HG03342 (cell line): ENCODE measurements around the gene MZT2B.
A peak's percentile ranks its signal among the peaks of the same experiment; 100 is the strongest.
"Not testable (repeated sequence)": the region's sequence is repeated elsewhere in the genome, so short reads cannot be mapped to it uniquely, and the experiment has no call there.

Source experiments
- ATAC-seq: cut with Tn5 transposase; IDR thresholded peaks from one replicate; pipeline ENCODE4 v1.9.1; 2021; ENCODE audit warnings: mild to moderate bottlenecking, moderate library complexity; ENCODE audit not compliant: unreplicated experiment

The MZT2B gene

DNA sequence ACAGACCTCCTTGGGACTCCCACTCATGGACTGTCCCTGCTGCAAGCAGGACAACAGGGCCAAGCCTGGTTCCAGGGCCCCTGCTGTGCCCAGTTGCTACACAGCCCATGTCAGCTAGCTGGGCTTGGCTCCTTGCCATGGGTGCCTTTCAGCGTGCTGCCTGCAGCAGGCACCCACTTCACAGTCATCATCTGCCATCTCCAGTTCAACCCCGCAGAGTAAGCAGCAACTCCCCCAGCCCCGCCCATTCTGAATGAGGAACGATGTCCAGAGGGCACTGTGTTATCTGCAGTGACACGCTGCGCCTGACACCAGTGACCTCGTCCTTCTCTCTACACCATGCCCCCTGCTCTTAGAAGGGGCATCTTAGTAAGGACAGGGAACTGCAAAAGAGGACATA, 20.5 kb downstream of the MZT2B start:
- ATAC-seq, result not testable (repeated sequence)

DNA sequence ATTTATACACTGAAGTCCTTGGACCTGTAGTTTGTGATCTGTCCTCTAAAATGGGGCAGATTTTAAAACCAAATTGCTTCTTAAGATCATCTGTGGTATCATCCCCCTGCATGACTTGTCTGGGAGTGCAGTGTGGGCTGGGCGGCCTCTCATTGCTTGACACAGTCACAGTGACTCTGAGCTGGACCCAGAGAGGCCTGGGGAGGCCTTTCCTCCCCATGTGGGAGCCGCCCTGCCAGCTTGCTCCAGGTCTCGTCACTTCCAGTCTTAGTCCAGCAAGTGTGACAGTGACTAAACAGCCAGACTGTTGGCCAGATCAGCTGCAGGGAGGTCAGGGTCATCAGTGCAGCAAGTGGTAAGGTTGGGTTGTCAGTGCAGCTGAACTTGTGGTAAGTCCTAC, 21.1 kb downstream of the MZT2B start:
- ATAC-seq, result not testable (repeated sequence)

DNA sequence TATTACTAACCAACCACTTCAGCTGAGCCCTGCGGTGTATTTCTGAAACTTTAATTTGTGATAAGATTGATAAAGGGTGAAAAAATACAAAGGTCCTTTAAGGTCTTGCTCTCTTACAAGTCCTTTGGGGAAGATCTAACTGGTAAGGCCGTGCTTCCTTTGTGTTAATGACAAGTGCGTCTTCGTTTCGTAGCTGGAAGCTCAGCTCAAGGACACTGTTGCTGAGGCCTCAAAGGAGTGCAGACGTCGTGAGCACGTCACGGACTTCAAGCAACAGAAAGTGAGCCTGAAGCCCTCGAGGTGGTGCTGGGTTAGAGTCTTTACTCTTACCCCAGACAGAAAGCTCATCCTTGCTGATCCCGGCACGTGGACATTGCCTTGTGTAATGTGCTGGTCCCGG, 25.0 kb downstream of the MZT2B start:
- not testable (repeated sequence) for ATAC-seq

DNA sequence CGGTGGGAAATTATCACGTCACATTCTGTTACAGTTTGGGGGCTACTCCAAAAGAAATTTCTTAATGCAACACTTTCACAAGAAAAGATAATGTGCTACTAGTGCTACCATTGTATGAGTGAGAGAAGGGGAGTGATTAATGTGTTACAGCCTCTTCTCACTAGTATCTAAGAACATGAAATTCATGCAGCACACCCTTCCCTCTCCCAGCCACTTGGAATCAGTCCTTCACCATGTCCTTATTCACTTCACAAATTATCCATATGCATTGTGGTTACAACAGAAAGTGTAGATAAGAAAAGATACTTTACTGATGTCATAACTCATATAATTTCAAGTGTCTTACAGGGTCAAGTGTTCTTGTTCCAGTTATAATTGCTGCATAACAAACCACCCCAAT, 37.1 kb downstream of the MZT2B start:
- ATAC-seq, result not testable (repeated sequence)

DNA sequence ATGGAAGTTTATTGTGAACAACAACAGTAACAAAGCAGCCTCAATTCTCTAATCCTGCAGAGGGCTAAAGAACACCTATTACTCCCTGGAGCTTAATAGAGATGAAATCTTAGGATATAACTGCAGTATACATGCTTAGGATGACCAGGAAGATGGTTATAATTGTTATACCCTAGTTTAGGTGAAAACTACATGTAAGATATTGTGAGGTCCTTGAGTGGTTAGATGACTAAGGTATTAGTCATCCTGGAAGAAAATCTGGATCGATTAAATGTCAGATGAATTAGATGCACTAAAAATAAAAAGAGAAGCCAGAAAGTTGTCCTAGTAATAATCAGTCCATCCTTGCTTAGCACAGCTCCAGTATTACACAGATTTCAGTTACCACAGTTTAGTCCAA, 38.4 kb downstream of the MZT2B start:
- not testable (repeated sequence) for ATAC-seq

DNA sequence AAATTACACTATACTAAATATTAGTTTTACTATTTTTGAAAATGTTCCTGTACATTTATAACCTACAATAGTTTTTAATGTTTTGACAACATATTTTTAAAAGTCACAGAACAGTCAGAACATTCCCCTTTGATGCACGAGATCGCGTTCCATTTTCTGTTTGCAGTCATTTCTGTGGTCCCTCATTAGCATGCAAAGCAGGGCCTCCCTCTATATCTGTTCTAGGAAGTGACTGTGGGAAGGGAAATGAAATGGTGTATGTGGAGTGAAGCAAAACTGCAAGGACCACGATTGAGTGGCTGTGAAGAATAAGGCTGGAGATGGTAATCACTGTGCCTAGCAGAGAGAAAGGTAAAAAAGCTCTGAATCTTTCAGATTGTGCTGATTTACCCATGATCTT, 40.5 kb downstream of the MZT2B start:
- ATAC-seq, result peak; percentile 81

DNA sequence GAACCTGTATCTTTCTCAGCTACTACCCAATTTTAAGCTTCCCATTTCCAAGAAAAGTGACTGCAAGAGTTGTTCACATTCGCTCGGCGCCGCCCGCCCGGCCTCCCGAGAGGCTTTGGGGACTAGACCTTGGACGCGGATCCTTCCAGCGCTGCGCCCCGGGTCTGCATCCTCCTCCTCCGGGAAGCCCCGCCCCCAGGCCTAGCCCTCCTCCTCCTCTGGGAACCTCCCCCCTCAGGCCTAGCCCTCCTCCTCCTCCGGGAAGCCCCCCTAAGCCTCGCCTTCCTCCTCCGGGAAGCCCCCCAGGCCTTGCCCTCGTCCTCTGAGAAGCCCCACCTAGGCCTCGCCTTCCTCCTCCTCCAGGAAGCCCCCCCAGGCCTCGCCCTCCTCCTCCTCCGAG, 45.9 kb downstream of the MZT2B start:
- ATAC-seq, result not testable (repeated sequence)

DNA sequence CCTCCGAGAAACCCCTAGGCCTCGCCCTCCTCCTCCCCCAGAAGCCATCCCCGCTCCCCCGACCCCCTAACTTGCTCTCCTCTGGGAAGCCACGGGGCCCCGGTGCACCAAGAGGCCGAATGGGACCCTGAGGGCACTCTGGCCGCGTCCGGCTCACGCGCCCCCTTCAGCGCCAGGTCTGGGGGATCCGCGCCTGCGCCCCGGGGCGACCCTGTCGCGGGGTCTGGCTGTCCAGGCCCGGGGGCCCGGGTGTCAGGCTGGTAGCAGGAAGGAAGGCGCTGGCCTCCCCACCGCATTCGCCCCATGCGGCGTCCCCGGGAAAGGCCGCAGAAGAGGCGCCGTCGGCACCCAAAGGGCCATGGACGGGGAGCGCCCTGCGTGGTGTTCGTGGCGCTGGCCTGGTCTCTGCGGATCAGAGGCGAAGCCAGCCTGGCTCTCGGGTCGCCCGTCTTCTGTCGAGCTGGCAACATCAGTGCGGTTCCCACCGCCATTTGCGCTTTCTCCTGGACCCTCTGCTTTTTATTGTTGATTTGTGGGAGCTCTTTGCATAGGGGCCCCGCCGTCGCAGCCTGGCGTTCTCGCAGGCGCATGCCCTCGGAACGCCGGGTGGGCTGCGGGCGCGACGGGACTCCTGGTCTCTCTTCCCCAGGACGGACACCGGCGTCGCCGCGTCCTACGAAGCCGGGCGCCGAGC, 46.6 kb downstream of the MZT2B start:
- not testable (repeated sequence) for ATAC-seq

DNA sequence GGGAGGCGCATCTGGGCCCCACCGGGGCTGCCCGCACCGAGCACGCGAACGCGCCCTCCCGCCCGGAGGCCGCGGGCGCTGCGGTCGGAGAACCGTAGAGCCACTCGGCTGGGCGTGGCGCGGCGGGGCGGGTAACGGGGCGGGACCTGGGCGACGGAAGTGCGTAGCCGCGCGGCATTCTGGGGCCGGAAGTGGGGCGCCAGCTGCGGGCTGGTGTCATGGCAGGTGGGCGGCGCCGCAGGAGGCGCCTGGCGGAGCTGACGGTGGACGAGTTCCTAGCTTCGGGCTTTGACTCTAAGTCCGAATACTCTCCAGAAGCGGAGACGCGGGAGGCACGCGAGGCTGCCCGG, 47.1 kb downstream of the MZT2B start:
- ATAC-seq, result not testable (repeated sequence)

DNA sequence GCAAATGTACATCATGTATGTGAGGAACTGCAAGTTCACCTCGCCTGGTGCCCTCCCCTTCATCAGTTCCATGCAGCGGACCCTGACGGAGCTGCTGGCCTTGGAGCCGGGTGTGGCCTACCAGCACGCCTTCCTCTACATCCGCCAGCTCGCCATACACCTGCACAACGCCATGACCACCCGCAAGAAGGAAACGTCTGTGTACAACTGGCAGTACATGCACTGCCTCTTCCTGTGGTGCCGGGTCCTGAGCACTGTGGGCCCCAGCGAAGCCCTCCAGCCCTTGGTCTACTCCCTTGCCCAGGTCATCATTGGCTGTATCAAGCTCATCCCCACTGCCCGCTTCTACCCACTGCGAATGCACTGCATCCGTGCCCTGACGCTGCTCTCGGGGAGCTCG, 48.3 kb downstream of the MZT2B start:
- ATAC-seq, result not testable (repeated sequence)

DNA sequence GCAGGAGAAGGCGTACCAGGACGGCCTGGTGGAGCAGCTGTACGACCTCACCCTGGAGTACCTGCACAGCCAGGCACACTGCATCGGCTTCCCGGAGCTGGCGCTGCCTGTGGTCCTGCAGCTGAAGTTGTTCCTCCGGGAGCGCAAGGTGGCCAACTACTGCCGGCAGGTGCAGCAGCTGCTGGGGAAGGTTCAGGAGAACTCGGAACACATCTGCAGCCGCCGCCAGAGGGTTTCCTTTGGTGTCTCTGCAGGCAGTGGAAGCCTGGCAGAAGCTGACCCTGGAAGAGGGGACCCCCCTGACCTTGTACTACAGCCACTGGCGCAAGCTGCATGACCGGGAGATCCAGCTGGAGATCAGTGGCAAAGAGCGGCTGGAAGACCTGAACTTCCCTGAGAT, 48.8 kb downstream of the MZT2B start:
- ATAC-seq, result not testable (repeated sequence)

DNA sequence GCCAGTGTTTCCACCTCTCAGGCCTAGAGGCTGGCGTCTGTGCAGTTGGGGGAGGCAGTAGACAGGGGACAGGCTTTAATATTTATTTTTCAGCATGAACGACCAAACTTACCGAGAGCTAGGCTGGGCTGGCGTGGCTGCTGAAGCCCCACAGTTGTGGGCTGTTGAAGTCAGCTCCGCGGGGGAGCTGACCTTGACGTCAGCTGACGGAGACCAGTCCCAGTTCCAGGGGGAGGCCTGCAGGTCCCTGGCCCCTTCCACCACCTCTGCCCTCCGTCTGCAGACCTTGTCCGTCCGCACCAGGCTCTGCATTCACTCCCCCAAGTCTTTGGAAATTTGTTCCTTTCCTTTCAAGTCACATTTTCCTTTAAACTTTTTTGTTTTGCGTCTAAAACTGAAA, 49.6 kb downstream of the MZT2B start:
- no peak for ATAC-seq

DNA sequence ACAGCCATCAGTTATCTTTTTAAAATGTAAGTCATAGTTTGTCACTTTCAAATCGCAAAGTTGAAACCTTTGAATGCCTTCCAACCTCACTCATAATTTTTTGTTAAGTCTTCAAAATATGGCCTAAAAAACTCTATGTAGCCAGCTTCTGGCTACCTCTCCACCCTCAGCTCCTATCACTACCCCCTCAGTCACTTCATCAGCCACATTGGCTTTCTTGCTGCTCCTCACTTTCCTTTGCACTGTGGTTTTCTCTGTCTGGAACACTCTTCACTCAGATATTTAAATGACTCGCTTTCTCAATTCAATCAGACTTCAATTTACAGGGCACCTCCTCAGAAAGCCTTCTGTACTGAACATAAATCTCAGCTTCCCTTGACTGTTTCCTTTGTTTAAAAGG, 51.0 kb downstream of the MZT2B start:
- ATAC-seq, result not testable (repeated sequence)

DNA sequence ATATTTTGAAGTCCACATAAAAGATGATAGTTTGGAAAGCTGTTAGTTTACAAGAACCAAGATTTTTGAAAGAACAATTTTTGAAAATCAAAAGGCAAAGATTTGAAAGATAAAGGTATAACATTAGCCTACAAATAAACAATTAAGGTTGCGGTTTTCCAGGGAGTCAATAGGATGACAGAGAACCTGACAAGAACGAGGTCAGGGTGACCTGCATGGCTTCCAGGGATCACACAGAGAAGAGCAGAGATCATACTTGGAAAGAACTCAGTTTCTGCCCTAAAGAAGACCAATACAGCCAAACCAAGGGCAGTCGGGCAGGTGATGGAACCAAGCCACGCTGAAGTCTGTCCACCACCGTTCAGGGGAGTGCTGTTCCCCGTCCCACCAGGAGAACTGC, 57.5 kb downstream of the MZT2B start:
- ATAC-seq, result not testable (repeated sequence)
